Right lobe of liver (tissue), 4 donors: Measurements from ENCODE around the gene YTHDF2.
"Not testable (repeated sequence)": the region's sequence is repeated elsewhere in the genome, so short reads cannot be mapped to it uniquely, and the experiment has no call there.

Experiments used
- CTCF ChIP-seq, 4 donors: fragments of 200-600 bp in 3 of 4; fragments of 450-650 bp in 1 of 4; IDR thresholded peaks; one replicate each; pipeline versions ENCODE4 v1.5.1 to v1.8.0; 2016 to 2022; ENCODE audit warnings: antibody characterized with exemption in 4 of 4, mild to moderate bottlenecking in 2 of 4
- POLR2A ChIP-seq: fragments of 450-650 bp; IDR thresholded peaks from one replicate; pipeline ENCODE4 v1.6.1; 2017; ENCODE audit warnings: antibody characterized with exemption, mild to moderate bottlenecking
- donor health status: DM: no; HTN: no; CAD: no.
- donor health status: DM: no; HTN: no; CAD: no.
- donor health status: DM: no; HTN: yes; CAD: no.

GRCh38 chr1:28721927-28722326 lies 14.8 kb upstream of the YTHDF2 start:
- not testable (repeated sequence) for TF ChIP-seq CTCF (IDR thresholded peaks at IDR 0.05); POLR2A
